HG03097 (cell line): ENCODE results near the gene TRHDE.

Source experiments
- ATAC-seq: cut with Tn5 transposase; IDR thresholded peaks from one replicate; pipeline ENCODE4 v1.9.1; 2021; ENCODE audit not compliant: unreplicated experiment, low FRiP score

TRHDE gene

GRCh38 chr12:72304751-72305150 lies 32.6 kb downstream of the TRHDE start:
- no peak for ATAC-seq

- no peak for ATAC-seq
These were observed 35.1 kb downstream of the TRHDE start for GRCh38 chr12:72307229-72307628.

- ATAC-seq, result no peak
These were observed 39.8 kb downstream of the TRHDE start for GRCh38 chr12:72311946-72312345.

GRCh38 chr12:72313806-72314205 lies 41.6 kb downstream of the TRHDE start:
- no peak for ATAC-seq

- ATAC-seq, result no peak
These were observed 43.7 kb downstream of the TRHDE start for GRCh38 chr12:72315858-72316257.

- ATAC-seq, result no peak
These were observed 46.2 kb downstream of the TRHDE start for GRCh38 chr12:72318341-72318740.

- no peak for ATAC-seq
These were observed 51.7 kb downstream of the TRHDE start for GRCh38 chr12:72323881-72324280.

- ATAC-seq, result no peak
These were observed 58.1 kb downstream of the TRHDE start for GRCh38 chr12:72330301-72330700.

GRCh38 chr12:72330784-72331183 lies 58.6 kb downstream of the TRHDE start:
- no peak for ATAC-seq

- ATAC-seq, result no peak
These were observed 65.2 kb downstream of the TRHDE start for GRCh38 chr12:72337382-72337781.

GRCh38 chr12:72337946-72338345 lies 65.8 kb downstream of the TRHDE start:
- no peak for ATAC-seq

GRCh38 chr12:72338437-72338836 lies 66.3 kb downstream of the TRHDE start:
- ATAC-seq, result no peak

GRCh38 chr12:72346363-72346944 lies 74.3 kb downstream of the TRHDE start:
- peak; percentile 96 for ATAC-seq

GRCh38 chr12:72349491-72349890 lies 77.3 kb downstream of the TRHDE start:
- no peak for ATAC-seq

GRCh38 chr12:72359416-72359815 lies 87.2 kb downstream of the TRHDE start:
- ATAC-seq, result no peak

GRCh38 chr12:72365151-72365550 lies 93.0 kb downstream of the TRHDE start:
- ATAC-seq, result no peak

GRCh38 chr12:72366255-72366654 lies 94.1 kb downstream of the TRHDE start:
- no peak for ATAC-seq

- no peak for ATAC-seq
These were observed 96.1 kb downstream of the TRHDE start for GRCh38 chr12:72368298-72368697.

- no peak for ATAC-seq
These were observed 96.7 kb downstream of the TRHDE start for GRCh38 chr12:72368719-72369422.

- ATAC-seq, result no peak
These were observed 97.3 kb downstream of the TRHDE start for GRCh38 chr12:72369423-72369959.

- no peak for ATAC-seq
These were observed 108.3 kb downstream of the TRHDE start for GRCh38 chr12:72380441-72380840.

GRCh38 chr12:72388322-72388721 lies 116.2 kb downstream of the TRHDE start:
- ATAC-seq, result no peak
